MM.1S (cell line): ENCODE results near the gene GRIK1.

Experiments used
- DNase-seq: peaks from one replicate; pipeline ENCODE4 v3.0.0-alpha.2; 2015
- H2AFZ ChIP-seq: fragments of 300-600 bp; sonication (generic); 2 replicates; pipeline ENCODE4 v1.6.0; 2016; ENCODE audit warnings: antibody characterized with exemption, low read length
- H3F3A ChIP-seq: fragments of 300-600 bp; sonication (generic); 2 replicates; pipeline ENCODE4 v1.6.1; 2016; ENCODE audit warnings: mild to moderate bottlenecking, antibody characterized with exemption, low read length, moderate library complexity, mixed read lengths; ENCODE audit not compliant: insufficient read depth
- H3K27ac ChIP-seq: fragments of 300-600 bp; sonication (generic); 2 replicates; pipeline ENCODE4 v1.5.1; 2016; ENCODE audit warnings: mild to moderate bottlenecking, low read length
- H3K27me3 ChIP-seq: fragments of 300-600 bp; sonication (generic); replicated peaks from 2 replicates; pipeline ENCODE4 v1.6.0; 2016; ENCODE audit warnings: low read length; ENCODE audit not compliant: insufficient read depth
- H3K36me3 ChIP-seq: fragments of 300-600 bp; sonication (generic); replicated peaks from 2 replicates; pipeline ENCODE4 v1.6.1; 2016; ENCODE audit warnings: mild to moderate bottlenecking, low read length, mixed read lengths; ENCODE audit not compliant: insufficient read depth
- H3K4me1 ChIP-seq: fragments of 300-600 bp; sonication (generic); 2 replicates; pipeline ENCODE4 v1.6.1; 2016; ENCODE audit warnings: low read length, mixed read lengths
- H3K4me2 ChIP-seq: fragments of 300-600 bp; sonication (generic); 2 replicates; pipeline ENCODE4 v1.6.0; 2016; ENCODE audit warnings: low read depth, low read length
- H3K4me3 ChIP-seq: fragments of 300-600 bp; sonication (generic); 2 replicates; pipeline ENCODE4 v1.5.1; 2016; ENCODE audit warnings: low read length, mixed read lengths
- H3K79me2 ChIP-seq: fragments of 300-600 bp; sonication (generic); 2 replicates; pipeline ENCODE4 v1.6.1; 2016; ENCODE audit warnings: mixed run types, low read length, mixed read lengths
- H3K9ac ChIP-seq: fragments of 300-600 bp; sonication (generic); 2 replicates; pipeline ENCODE4 v1.6.1; 2016; ENCODE audit warnings: low read length, mixed read lengths
- H3K9me2 ChIP-seq: fragments of 300-600 bp; sonication (generic); replicated peaks from 2 replicates; pipeline ENCODE4 v1.6.1; 2016; ENCODE audit warnings: mild to moderate bottlenecking, low read length, mixed read lengths; ENCODE audit not compliant: insufficient read depth
- H3K9me3 ChIP-seq: fragments of 300-600 bp; sonication (generic); replicated peaks from 2 replicates; pipeline ENCODE4 v1.6.1; 2016; ENCODE audit warnings: mild to moderate bottlenecking, low read length, mixed read lengths; ENCODE audit not compliant: insufficient read depth
- H4K20me1 ChIP-seq: fragments of 300-600 bp; sonication (generic); 2 replicates; pipeline ENCODE4 v1.6.1; 2016; ENCODE audit warnings: mild to moderate bottlenecking, low read length, moderate library complexity, mixed read lengths; ENCODE audit not compliant: insufficient read depth
- EZH2 ChIP-seq: fragments of 300-600 bp; sonication (generic); optimal IDR thresholded peaks from 2 replicates; pipeline ENCODE3; 2017; ENCODE audit warnings: low read depth, mild to moderate bottlenecking, antibody characterized with exemption, low read length, mixed read lengths
- EZH2phosphoT487 ChIP-seq: fragments of 300-600 bp; sonication (generic); IDR thresholded peaks from 2 replicates; pipeline ENCODE4 v1.6.1; 2018; ENCODE audit warnings: antibody characterized with exemption, low read length
- TF ChIP-seq, protein P1 (sequence below): fragments of 300-600 bp; sonication (generic); IDR thresholded peaks from 2 replicates; pipeline ENCODE4 v1.5.1; 2016; ENCODE audit warnings: antibody characterized with exemption, low read length, mixed read lengths

Gene GRIK1

DNA sequence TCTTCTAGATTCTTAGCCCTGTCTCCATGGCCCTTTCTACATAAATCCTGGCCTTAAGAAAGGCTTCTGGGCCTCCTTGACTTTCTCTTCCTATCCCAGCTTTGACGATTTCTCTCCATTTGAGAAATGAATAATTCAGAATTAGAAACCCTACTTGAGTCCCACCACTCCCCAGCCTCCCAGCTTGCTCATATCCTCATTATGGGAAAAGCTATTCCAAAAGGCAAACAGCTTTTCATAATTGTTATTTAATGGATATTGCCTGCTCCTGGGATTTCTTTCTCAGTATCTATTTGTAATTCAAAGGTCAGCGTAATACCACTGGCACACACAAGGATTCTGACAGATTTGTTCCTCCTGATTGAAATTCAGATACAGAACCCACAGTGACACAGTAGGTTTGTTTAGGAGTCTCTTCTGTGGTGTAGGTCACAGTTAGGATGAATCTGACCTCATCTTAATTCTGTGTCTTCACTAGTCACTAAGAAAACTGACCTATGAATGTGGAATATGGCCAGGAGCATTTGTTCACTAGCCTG lies 121.3 kb downstream of the GRIK1 start:
- Histone ChIP-seq H3K9ac (no peak overlapping the region), H3K9me2 (no peaks in the 10 kb centered on the region), H4K20me1 (no peaks in the 10 kb centered on the region), H3K36me3 (no peaks in the 10 kb centered on the region), H3K27me3 (no peaks in the 10 kb centered on the region), H2AFZ (no peak overlapping the region), H3F3A (no peaks in the 10 kb centered on the region), H3K27ac (no peak overlapping the region), H3K4me3 (no peak overlapping the region), H3K4me1 (no peaks in the 10 kb centered on the region), H3K79me2 (no peaks in the 10 kb centered on the region), H3K4me2 (no peak overlapping the region), H3K9me3 (no peaks in the 10 kb centered on the region)
- no peak for DNase-seq
- TF ChIP-seq EZH2phosphoT487 (no peak), EZH2 (no peak)
- TF ChIP-seq, protein P1, sequence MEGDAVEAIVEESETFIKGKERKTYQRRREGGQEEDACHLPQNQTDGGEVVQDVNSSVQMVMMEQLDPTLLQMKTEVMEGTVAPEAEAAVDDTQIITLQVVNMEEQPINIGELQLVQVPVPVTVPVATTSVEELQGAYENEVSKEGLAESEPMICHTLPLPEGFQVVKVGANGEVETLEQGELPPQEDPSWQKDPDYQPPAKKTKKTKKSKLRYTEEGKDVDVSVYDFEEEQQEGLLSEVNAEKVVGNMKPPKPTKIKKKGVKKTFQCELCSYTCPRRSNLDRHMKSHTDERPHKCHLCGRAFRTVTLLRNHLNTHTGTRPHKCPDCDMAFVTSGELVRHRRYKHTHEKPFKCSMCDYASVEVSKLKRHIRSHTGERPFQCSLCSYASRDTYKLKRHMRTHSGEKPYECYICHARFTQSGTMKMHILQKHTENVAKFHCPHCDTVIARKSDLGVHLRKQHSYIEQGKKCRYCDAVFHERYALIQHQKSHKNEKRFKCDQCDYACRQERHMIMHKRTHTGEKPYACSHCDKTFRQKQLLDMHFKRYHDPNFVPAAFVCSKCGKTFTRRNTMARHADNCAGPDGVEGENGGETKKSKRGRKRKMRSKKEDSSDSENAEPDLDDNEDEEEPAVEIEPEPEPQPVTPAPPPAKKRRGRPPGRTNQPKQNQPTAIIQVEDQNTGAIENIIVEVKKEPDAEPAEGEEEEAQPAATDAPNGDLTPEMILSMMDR: no peak

DNA sequence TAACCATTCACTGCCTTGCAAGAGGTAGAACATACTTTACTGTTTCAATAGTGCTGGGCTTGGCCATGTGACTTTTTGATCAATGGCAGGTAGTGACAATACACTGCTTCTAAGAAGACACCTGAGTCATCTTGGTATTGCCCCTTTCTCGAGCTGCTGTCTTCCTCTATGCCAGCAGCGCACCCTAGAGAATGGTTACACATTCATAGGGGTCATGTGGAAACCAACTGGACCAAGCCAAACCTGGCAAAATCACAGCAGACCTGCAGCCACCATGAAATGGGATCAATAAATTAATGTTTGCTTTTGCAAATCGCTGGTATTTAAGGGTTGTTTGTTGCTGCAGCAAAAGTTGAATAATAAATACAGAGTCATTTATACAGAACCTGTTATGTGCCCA lies 122.3 kb downstream of the GRIK1 start:
- TF ChIP-seq EZH2: no peak
- no peak for TF ChIP-seq EZH2phosphoT487
- TF ChIP-seq, protein P1: no peak
- Histone ChIP-seq H3K36me3 (no peaks in the 10 kb centered on the region), H3K27ac (no peak overlapping the region), H3K4me1 (no peaks in the 10 kb centered on the region), H2AFZ (no peak overlapping the region), H3K4me2 (no peak overlapping the region), H3K27me3 (no peaks in the 10 kb centered on the region), H3K4me3 (no peak overlapping the region), H3K9me2 (no peaks in the 10 kb centered on the region), H3K9ac (no peak overlapping the region), H4K20me1 (no peaks in the 10 kb centered on the region), H3K9me3 (no peaks in the 10 kb centered on the region), H3F3A (no peaks in the 10 kb centered on the region), H3K79me2 (no peaks in the 10 kb centered on the region)
- no peak for DNase-seq

DNA sequence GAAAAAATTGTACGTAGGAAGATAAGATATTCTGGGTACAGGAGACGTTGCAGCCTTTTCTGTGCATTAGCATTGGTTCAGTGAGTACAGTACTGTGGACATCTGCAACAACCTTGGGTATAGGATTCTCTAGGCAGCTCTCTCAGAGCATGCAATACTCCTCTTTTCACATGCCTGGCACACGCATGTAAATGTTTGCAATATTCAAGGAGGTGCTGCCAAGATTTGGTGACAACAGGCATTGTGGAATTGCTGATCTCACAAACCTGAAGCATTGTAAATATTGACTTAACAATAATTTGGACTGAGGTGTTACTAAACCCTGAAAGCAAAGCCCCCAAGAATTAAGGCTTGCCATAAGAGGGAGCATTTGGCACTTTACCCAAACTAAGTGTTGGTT lies 126.8 kb downstream of the GRIK1 start:
- no peak for DNase-seq
- Histone ChIP-seq H3K4me1 (no peaks in the 10 kb centered on the region), H3F3A (no peaks in the 10 kb centered on the region), H3K27me3 (no peaks in the 10 kb centered on the region), H3K36me3 (no peaks in the 10 kb centered on the region), H4K20me1 (no peaks in the 10 kb centered on the region), H3K9ac (no peak overlapping the region), H2AFZ (no peak overlapping the region), H3K27ac (no peak overlapping the region), H3K9me2 (no peaks in the 10 kb centered on the region), H3K9me3 (no peaks in the 10 kb centered on the region), H3K79me2 (no peaks in the 10 kb centered on the region), H3K4me2 (no peak overlapping the region), H3K4me3 (no peak overlapping the region)
- TF ChIP-seq EZH2 (no peak), EZH2phosphoT487 (no peak)
- TF ChIP-seq, protein P1: no peak
